GM23338 (cell line): ENCODE results near the gene RIF1. TPM values are rescaled to one million over a fixed set of nuclear protein-coding genes. Genes with fewer than 3 reads are reported as not detected.

Experiments
- ATAC-seq: fragments of 200-7000 bp; cut with Tn5 transposase; 3 replicates; pipeline ENCODE4 v1.9.1; 2020
- DNase-seq: peaks from one replicate; pipeline ENCODE4 v3.0.0-alpha.2; 2015; ENCODE audit warnings: low spot score
- H2AFZ ChIP-seq: fragments of 200-600 bp; sonication (generic); 2 replicates; pipeline ENCODE4 v1.8.0; 2016; ENCODE audit warnings: antibody characterized with exemption, mild to moderate bottlenecking, moderate library complexity
- H3F3A ChIP-seq: fragments of 200-600 bp; sonication (generic); replicated peaks from 2 replicates; pipeline ENCODE4 v1.8.0; 2017; ENCODE audit warnings: antibody characterized with exemption, mixed run types, low read depth
- H3K27ac ChIP-seq: fragments of 200-600 bp; sonication (generic); 2 replicates; pipeline ENCODE4 v1.6.1; 2016; ENCODE audit warnings: low read depth
- H3K27me3 ChIP-seq: fragments of 200-600 bp; sonication (generic); 2 replicates; pipeline ENCODE4 v1.8.0; 2016; ENCODE audit warnings: mild to moderate bottlenecking, mixed run types, moderate library complexity; ENCODE audit not compliant: insufficient read depth
- H3K36me3 ChIP-seq: fragments of 200-600 bp; sonication (generic); 2 replicates; pipeline ENCODE4 v1.8.0; 2016; ENCODE audit warnings: mild to moderate bottlenecking; ENCODE audit not compliant: insufficient read depth
- H3K4me1 ChIP-seq: fragments of 200-600 bp; sonication (generic); 2 replicates; pipeline ENCODE4 v1.8.0; 2016; ENCODE audit warnings: mild to moderate bottlenecking, moderate library complexity; ENCODE audit not compliant: insufficient read depth
- H3K4me2 ChIP-seq: fragments of 200-600 bp; sonication (generic); 2 replicates; pipeline ENCODE4 v1.7.1; 2017; ENCODE audit warnings: mixed run types
- H3K4me3 ChIP-seq: fragments of 200-600 bp; sonication (generic); 2 replicates; pipeline ENCODE4 v1.6.1; 2016; ENCODE audit warnings: mixed run types
- H3K79me2 ChIP-seq: fragments of 200-600 bp; sonication (generic); replicated peaks from 2 replicates; pipeline ENCODE4 v1.8.0; 2017; ENCODE audit warnings: mild to moderate bottlenecking; ENCODE audit not compliant: insufficient read depth
- H3K9me2 ChIP-seq: fragments of 200-600 bp; sonication (generic); 2 replicates; pipeline ENCODE4 v1.8.0; 2017; ENCODE audit not compliant: insufficient read depth
- H4K20me1 ChIP-seq: fragments of 200-600 bp; sonication (generic); replicated peaks from 2 replicates; pipeline ENCODE4 v1.8.0; 2017; ENCODE audit warnings: mild to moderate bottlenecking; ENCODE audit not compliant: insufficient read depth
- H3K27ac Mint-ChIP-seq: 2 replicates; pipeline ENCODE4 v1.8.0; 2020; ENCODE audit warnings: inconsistent platforms, mild to moderate bottlenecking, moderate library complexity, mixed read lengths
- H3K27me3 Mint-ChIP-seq: 3 replicates; pipeline ENCODE4 v1.8.0; 2022; ENCODE audit warnings: low read depth, mild to moderate bottlenecking, moderate library complexity, mixed read lengths, inconsistent platforms; ENCODE audit not compliant: insufficient read depth, poor library complexity
- H3K36me3 Mint-ChIP-seq: 3 replicates; pipeline ENCODE4 v1.8.0; 2021; ENCODE audit warnings: low read depth, mild to moderate bottlenecking, inconsistent platforms, moderate library complexity, mixed read lengths
- H3K4me1 Mint-ChIP-seq: 3 replicates; pipeline ENCODE4 v1.8.0; 2020; ENCODE audit warnings: mild to moderate bottlenecking, inconsistent platforms, mixed read lengths
- H3K4me3 Mint-ChIP-seq: 3 replicates; pipeline ENCODE4 v1.8.0; 2021; ENCODE audit warnings: moderate library complexity, mild to moderate bottlenecking, inconsistent platforms, mixed read lengths
- H3K9me3 Mint-ChIP-seq: 3 replicates; pipeline ENCODE4 v1.8.0; 2020; ENCODE audit warnings: moderate library complexity, mild to moderate bottlenecking, inconsistent platforms, mixed read lengths
- CREB1 ChIP-seq: fragments of 250-450 bp; sonication (Bioruptor Pico); IDR thresholded peaks from 2 replicates; pipeline ENCODE4 v1.5.0; 2020; ENCODE audit warnings: low read depth, mild to moderate bottlenecking, moderate library complexity
- EZH2 ChIP-seq: fragments of 200-600 bp; sonication (generic); IDR thresholded peaks from one replicate; pipeline ENCODE4 v1.8.0; 2017; ENCODE audit warnings: antibody characterized with exemption, mild to moderate bottlenecking, low read depth; ENCODE audit not compliant: unreplicated experiment
- JUNB ChIP-seq: IDR thresholded peaks from one replicate; pipeline ENCODE4 v1.6.1; 2016; ENCODE audit warnings: antibody characterized with exemption; ENCODE audit not compliant: unreplicated experiment
- NANOG ChIP-seq: IDR thresholded peaks from 2 replicates; pipeline ENCODE4 v1.6.1; 2016; ENCODE audit warnings: antibody characterized with exemption, borderline replicate concordance
- POLR2AphosphoS5 ChIP-seq: IDR thresholded peaks from 2 replicates; pipeline ENCODE4 v1.6.1; 2016; ENCODE audit warnings: antibody characterized with exemption, low read depth
- STAT1 ChIP-seq: IDR thresholded peaks from one replicate; pipeline ENCODE4 v1.6.1; 2016; ENCODE audit warnings: antibody characterized with exemption; ENCODE audit not compliant: unreplicated experiment
- ZNF114 ChIP-seq: fragments of 250-450 bp; sonication (Bioruptor Pico); IDR thresholded peaks from 2 replicates; pipeline ENCODE4 v1.5.0; 2020; ENCODE audit warnings: mild to moderate bottlenecking, moderate library complexity
- ZNF331 ChIP-seq: fragments of 250-450 bp; sonication (Bioruptor Pico); IDR thresholded peaks from 2 replicates; pipeline ENCODE4 v1.5.0; 2020; ENCODE audit warnings: low read depth, mild to moderate bottlenecking, moderate library complexity
- polyA plus RNA-seq: library from polyadenylated mRNA; unstranded; fragments of >200 nt; fragmentation: Nextera tagmentation; extraction: Ambion mirVana; gene quantifications from 2 replicates; pipeline ENCODE4 v1.2.1, GENCODE V29; 2016
- total RNA-seq: library from RNA; depleted of rRNA; stranded (reverse); fragments of >200 nt; shearing (Covaris generic); gene quantifications from 2 replicates; pipeline ENCODE4 v1.2.3, GENCODE V29; 2014
- TF ChIP-seq, protein P1 (sequence below): IDR thresholded peaks from one replicate; pipeline ENCODE4 v1.6.1; 2018; ENCODE audit warnings: antibody characterized with exemption; ENCODE audit not compliant: unreplicated experiment
- TF ChIP-seq, protein P2 (sequence below): fragments of 250-450 bp; sonication (Bioruptor Pico); IDR thresholded peaks from 2 replicates; pipeline ENCODE4 v1.5.0; 2020; ENCODE audit warnings: mild to moderate bottlenecking, moderate library complexity
- TF ChIP-seq, protein P3 (sequence below): IDR thresholded peaks from 2 replicates; pipeline ENCODE4 v1.6.1; 2016; ENCODE audit warnings: antibody characterized with exemption

Gene RIF1
- total and polyA plus RNA-seq, 2 experiments from 2014 or later, result 68.5 to 134 TPM

DNA sequence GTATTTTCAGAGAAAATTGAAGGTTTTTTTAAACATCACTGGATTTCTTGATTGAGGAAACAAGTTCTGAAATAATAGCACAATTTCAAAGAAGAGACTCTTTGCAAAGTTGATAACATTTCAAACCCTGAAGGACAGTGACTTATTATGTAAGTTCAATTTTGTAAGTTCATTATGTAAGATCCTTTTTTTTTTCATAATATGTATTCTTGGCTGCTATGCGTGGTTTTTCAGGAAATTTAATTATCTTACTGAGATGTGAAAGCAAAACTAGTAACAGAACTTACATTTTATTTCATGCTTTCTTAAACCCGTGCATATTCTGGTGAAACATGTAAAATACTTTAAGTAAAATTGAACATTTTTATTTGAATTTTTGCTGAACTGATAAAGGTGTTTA, 65.4 kb downstream of the RIF1 start:
- Mint-ChIP-seq H3K4me1 (no peaks in the 10 kb centered on the region), H3K27ac (no peak overlapping the region), H3K27me3 (no peaks in the 10 kb centered on the region), H3K4me3 (no peak overlapping the region), H3K9me3 (no peaks in the 10 kb centered on the region), H3K36me3 (peaks cover 83% of the 10 kb centered on the region)
- peaks cover 37% of the 10 kb centered on the region for H3K36me3 ChIP-seq
- ATAC-seq (no peak), DNase-seq (no peak)
- H3F3A ChIP-seq, result no peaks in the 10 kb centered on the region
- peaks cover 13% of the 10 kb centered on the region; the same call in 1 of the 2 replicates for H4K20me1 ChIP-seq
- H3K79me2 ChIP-seq, result peaks cover 53% of the 10 kb centered on the region
- no peaks in the 10 kb centered on the region for H3K9me2 ChIP-seq
- H3K4me1 ChIP-seq, result no peaks in the 10 kb centered on the region
- no peaks in the 10 kb centered on the region for H3K27me3 ChIP-seq
- no peak overlapping the region for H3K4me2 ChIP-seq
- no peak overlapping the region for H3K27ac ChIP-seq
- H3K4me3 ChIP-seq, result no peak overlapping the region
- TF ChIP-seq POLR2AphosphoS5 (no peak), EZH2 (no peak), STAT1 (no peak), JUNB (no peak), ZNF114 (no peak), CREB1 (CRISPR knock-in tag) (no peak), NANOG (no peak), ZNF331 (no peak)
- TF ChIP-seq, protein P1, sequence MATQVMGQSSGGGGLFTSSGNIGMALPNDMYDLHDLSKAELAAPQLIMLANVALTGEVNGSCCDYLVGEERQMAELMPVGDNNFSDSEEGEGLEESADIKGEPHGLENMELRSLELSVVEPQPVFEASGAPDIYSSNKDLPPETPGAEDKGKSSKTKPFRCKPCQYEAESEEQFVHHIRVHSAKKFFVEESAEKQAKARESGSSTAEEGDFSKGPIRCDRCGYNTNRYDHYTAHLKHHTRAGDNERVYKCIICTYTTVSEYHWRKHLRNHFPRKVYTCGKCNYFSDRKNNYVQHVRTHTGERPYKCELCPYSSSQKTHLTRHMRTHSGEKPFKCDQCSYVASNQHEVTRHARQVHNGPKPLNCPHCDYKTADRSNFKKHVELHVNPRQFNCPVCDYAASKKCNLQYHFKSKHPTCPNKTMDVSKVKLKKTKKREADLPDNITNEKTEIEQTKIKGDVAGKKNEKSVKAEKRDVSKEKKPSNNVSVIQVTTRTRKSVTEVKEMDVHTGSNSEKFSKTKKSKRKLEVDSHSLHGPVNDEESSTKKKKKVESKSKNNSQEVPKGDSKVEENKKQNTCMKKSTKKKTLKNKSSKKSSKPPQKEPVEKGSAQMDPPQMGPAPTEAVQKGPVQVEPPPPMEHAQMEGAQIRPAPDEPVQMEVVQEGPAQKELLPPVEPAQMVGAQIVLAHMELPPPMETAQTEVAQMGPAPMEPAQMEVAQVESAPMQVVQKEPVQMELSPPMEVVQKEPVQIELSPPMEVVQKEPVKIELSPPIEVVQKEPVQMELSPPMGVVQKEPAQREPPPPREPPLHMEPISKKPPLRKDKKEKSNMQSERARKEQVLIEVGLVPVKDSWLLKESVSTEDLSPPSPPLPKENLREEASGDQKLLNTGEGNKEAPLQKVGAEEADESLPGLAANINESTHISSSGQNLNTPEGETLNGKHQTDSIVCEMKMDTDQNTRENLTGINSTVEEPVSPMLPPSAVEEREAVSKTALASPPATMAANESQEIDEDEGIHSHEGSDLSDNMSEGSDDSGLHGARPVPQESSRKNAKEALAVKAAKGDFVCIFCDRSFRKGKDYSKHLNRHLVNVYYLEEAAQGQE, result no peak
- TF ChIP-seq, protein P2, sequence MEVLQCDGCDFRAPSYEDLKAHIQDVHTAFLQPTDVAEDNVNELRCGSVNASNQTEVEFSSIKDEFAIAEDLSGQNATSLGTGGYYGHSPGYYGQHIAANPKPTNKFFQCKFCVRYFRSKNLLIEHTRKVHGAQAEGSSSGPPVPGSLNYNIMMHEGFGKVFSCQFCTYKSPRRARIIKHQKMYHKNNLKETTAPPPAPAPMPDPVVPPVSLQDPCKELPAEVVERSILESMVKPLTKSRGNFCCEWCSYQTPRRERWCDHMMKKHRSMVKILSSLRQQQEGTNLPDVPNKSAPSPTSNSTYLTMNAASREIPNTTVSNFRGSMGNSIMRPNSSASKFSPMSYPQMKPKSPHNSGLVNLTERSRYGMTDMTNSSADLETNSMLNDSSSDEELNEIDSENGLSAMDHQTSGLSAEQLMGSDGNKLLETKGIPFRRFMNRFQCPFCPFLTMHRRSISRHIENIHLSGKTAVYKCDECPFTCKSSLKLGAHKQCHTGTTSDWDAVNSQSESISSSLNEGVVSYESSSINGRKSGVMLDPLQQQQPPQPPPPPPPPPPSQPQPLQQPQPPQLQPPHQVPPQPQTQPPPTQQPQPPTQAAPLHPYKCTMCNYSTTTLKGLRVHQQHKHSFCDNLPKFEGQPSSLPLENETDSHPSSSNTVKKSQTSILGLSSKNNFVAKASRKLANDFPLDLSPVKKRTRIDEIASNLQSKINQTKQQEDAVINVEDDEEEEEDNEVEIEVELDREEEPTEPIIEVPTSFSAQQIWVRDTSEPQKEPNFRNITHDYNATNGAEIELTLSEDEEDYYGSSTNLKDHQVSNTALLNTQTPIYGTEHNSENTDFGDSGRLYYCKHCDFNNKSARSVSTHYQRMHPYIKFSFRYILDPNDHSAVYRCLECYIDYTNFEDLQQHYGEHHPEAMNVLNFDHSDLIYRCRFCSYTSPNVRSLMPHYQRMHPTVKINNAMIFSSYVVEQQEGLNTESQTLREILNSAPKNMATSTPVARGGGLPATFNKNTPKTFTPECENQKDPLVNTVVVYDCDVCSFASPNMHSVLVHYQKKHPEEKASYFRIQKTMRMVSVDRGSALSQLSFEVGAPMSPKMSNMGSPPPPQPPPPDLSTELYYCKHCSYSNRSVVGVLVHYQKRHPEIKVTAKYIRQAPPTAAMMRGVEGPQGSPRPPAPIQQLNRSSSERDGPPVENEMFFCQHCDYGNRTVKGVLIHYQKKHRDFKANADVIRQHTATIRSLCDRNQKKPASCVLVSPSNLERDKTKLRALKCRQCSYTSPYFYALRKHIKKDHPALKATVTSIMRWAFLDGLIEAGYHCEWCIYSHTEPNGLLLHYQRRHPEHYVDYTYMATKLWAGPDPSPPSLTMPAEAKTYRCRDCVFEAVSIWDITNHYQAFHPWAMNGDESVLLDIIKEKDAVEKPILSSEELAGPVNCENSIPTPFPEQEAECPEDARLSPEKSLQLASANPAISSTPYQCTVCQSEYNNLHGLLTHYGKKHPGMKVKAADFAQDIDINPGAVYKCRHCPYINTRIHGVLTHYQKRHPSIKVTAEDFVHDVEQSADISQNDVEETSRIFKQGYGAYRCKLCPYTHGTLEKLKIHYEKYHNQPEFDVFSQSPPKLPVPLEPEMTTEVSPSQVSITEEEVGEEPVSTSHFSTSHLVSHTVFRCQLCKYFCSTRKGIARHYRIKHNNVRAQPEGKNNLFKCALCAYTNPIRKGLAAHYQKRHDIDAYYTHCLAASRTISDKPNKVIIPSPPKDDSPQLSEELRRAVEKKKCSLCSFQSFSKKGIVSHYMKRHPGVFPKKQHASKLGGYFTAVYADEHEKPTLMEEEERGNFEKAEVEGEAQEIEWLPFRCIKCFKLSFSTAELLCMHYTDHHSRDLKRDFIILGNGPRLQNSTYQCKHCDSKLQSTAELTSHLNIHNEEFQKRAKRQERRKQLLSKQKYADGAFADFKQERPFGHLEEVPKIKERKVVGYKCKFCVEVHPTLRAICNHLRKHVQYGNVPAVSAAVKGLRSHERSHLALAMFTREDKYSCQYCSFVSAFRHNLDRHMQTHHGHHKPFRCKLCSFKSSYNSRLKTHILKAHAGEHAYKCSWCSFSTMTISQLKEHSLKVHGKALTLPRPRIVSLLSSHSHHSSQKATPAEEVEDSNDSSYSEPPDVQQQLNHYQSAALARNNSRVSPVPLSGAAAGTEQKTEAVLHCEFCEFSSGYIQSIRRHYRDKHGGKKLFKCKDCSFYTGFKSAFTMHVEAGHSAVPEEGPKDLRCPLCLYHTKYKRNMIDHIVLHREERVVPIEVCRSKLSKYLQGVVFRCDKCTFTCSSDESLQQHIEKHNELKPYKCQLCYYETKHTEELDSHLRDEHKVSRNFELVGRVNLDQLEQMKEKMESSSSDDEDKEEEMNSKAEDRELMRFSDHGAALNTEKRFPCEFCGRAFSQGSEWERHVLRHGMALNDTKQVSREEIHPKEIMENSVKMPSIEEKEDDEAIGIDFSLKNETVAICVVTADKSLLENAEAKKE (CRISPR knock-in tag), result no peak
- TF ChIP-seq, protein P3, sequence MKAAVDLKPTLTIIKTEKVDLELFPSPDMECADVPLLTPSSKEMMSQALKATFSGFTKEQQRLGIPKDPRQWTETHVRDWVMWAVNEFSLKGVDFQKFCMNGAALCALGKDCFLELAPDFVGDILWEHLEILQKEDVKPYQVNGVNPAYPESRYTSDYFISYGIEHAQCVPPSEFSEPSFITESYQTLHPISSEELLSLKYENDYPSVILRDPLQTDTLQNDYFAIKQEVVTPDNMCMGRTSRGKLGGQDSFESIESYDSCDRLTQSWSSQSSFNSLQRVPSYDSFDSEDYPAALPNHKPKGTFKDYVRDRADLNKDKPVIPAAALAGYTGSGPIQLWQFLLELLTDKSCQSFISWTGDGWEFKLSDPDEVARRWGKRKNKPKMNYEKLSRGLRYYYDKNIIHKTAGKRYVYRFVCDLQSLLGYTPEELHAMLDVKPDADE, result no peak
- no peak overlapping the region for H2AFZ ChIP-seq
